ENCODE data around the gene GFOD1.

DNA sequence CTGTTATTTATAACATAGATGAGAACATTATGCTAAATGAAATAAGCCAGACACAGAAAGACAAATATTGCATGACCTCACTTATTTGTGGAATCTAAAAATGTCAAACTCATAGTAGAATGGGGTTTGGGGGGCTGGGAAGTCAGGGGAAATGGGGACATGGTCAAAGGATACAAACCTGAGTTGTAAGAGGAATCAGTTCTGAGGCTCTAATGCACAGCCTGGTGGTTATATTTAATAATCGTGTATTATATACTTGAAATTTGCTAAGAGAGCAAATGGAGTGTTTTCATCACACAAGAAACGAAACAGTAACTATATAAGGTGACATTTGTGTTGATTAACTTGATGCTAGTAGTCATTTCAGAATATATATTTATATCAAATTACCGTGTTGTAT is 40.8 kb upstream of the GFOD1 start:
- TF ChIP-seq, protein P1, sequence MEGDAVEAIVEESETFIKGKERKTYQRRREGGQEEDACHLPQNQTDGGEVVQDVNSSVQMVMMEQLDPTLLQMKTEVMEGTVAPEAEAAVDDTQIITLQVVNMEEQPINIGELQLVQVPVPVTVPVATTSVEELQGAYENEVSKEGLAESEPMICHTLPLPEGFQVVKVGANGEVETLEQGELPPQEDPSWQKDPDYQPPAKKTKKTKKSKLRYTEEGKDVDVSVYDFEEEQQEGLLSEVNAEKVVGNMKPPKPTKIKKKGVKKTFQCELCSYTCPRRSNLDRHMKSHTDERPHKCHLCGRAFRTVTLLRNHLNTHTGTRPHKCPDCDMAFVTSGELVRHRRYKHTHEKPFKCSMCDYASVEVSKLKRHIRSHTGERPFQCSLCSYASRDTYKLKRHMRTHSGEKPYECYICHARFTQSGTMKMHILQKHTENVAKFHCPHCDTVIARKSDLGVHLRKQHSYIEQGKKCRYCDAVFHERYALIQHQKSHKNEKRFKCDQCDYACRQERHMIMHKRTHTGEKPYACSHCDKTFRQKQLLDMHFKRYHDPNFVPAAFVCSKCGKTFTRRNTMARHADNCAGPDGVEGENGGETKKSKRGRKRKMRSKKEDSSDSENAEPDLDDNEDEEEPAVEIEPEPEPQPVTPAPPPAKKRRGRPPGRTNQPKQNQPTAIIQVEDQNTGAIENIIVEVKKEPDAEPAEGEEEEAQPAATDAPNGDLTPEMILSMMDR (conservative IDR thresholded peaks at IDR 0.05; ENCODE audit: low read length) = peak; percentile 26; the same call in 1 of the 2 replicates
- no peak for TF ChIP-seq EZH2phosphoT487 (IDR thresholded peaks at IDR 0.05; ENCODE audit: borderline replicate concordance)
